Left renal pelvis (tissue), 4 donors: Measurements from ENCODE around the gene ZBED6. TPM values are rescaled to one million over a fixed set of nuclear protein-coding genes. Genes with fewer than 3 reads are reported as not detected.

Experiments used
- DNase-seq, 4 donors: peaks; one replicate each; pipeline ENCODE4 v3.0.0-alpha.2; 2013; ENCODE audit warnings: low read depth in 4 of 4, low spot score in 3 of 4
- polyA plus RNA-seq, 4 donors: library from polyadenylated mRNA; unstranded; fragments of 120-200 nt; gene quantifications; one replicate each; pipeline ENCODE4 v1.2.1, GENCODE V29; 2013; ENCODE audit not compliant: insufficient read length in 4 of 4

Gene ZBED6
- polyA plus RNA-seq, 4 donors = 12.3 to 26.4 (median 19.4) TPM

- peak in 2 of 4 donors; percentile 28 to 33 for DNase-seq
These were observed 43.7 kb downstream of the ZBED6 start for GRCh38 chr1:203839081-203839480.

- no peak for DNase-seq
These were observed 44.9 kb downstream of the ZBED6 start for GRCh38 chr1:203840208-203840808.

- DNase-seq = no peak
These were observed 47.1 kb downstream of the ZBED6 start for GRCh38 chr1:203842559-203842876.

- DNase-seq = no peak
These were observed 48.0 kb downstream of the ZBED6 start for GRCh38 chr1:203843435-203843834.

Other genes with a start within 250 kb of the ZBED6 start
- 100 to 1,000 TPM in 1 of 4 donors, 10 to 100 TPM in 3; 55.9 to 176 (median 74.0) TPM for gene ATP2B4, start 168.8 kb upstream of the ZBED6 start, polyA plus RNA-seq
- gene LAX1, start 30.4 kb upstream of the ZBED6 start, polyA plus RNA-seq = under 1 TPM; 0.10 to 0.32 (median 0.12) TPM
- 100 to 1,000 TPM; 119 to 165 (median 153) TPM for gene ZC3H11A, start within 50 bp of the ZBED6 start, polyA plus RNA-seq
- gene SNRPE, start 66.0 kb downstream of the ZBED6 start, polyA plus RNA-seq = 100 to 1,000 TPM; 240 to 331 (median 264) TPM